ENCODE results near the gene FBXW4.

FBXW4 gene

DNA sequence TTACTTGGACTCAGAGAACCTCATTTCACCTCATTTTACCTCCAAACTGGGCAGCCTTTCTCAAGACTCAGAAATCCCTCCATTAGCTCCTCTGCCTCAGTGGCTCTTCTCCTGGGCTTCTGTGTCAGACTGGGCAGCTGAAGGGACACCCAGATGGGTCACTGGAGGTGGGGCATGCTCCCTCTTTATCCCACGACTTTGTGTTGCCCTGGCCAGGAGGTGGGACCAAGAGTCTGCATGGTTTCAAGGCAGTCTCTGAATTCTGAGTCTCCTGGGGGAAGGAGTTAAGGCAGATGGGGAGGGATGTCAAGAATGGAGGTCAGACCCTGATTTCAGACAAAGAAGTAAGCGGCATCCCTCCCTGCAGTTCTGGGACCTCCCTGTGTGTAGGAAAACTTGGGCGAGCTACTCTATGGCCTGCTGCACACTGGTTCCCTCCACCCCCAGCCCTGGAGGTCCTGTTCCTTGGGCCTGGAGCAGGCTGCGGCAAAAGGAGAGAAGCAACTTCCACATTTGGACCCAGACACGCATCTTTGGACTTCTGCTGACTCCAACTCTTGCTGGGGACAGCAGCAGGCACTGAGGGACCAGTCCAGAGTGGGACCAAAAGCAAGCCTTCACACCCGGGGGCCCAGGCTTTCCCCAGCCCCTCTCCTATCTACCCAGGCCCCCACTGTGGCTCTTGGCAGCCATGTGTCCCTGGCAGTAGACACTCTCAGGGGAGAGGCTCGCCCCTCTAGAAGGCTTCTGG is 117.7 kb downstream of the FBXW4 start:
- TF ChIP-seq, protein P1, sequence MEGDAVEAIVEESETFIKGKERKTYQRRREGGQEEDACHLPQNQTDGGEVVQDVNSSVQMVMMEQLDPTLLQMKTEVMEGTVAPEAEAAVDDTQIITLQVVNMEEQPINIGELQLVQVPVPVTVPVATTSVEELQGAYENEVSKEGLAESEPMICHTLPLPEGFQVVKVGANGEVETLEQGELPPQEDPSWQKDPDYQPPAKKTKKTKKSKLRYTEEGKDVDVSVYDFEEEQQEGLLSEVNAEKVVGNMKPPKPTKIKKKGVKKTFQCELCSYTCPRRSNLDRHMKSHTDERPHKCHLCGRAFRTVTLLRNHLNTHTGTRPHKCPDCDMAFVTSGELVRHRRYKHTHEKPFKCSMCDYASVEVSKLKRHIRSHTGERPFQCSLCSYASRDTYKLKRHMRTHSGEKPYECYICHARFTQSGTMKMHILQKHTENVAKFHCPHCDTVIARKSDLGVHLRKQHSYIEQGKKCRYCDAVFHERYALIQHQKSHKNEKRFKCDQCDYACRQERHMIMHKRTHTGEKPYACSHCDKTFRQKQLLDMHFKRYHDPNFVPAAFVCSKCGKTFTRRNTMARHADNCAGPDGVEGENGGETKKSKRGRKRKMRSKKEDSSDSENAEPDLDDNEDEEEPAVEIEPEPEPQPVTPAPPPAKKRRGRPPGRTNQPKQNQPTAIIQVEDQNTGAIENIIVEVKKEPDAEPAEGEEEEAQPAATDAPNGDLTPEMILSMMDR (IDR thresholded peaks at IDR 0.05; ENCODE audit: low read depth, low read length), result no peak
- Histone ChIP-seq H3K4me1 (no peaks in the 10 kb centered on the region), H3K4me3 (ENCODE audit: low read depth, low read length) (no peak overlapping the region), H3K36me3 (no peaks in the 10 kb centered on the region), H3K9me3 (peaks cover 5% of the 10 kb centered on the region; the same call in 1 of the 2 replicates), H3K27me3 (no peaks in the 10 kb centered on the region)
- no peak for DNase-seq

DNA sequence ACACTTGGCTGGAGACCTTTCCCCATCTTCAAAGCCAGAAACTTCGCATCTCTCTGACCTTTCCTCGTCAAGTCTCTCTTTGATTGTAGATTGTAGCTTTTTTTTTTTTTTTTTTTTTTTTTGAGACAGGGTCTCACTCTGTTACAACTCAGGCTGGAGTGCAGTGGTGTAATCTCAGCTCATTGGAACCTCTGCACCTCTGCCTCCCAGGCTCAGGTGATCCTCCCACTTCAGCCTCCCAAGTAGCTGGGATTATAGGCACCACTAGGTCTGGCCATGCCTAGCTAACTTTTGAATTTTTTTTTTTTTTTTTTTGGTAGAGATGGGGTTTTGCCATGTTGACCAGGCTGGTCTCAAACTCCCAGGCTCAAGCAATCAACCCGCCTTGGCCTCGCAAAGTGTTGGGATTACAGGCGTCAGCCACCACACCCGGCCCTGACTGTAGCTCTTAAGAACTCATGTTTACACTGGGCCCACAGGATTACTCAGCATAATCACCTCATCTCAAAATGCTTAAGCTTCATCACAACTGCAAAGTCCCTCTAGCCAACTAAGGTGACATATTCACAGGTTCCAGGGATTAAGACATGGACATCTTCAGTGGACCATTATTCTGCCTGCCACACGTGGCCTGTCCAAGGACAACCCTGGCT is 118.6 kb downstream of the FBXW4 start:
- TF ChIP-seq, protein P1 (IDR thresholded peaks at IDR 0.05; ENCODE audit: low read depth, low read length), result no peak
- H3K36me3 ChIP-seq, result no peaks in the 10 kb centered on the region
- no peak overlapping the region for H3K4me3 ChIP-seq (ENCODE audit: low read depth, low read length)
- H3K4me1 ChIP-seq, result no peaks in the 10 kb centered on the region
- H3K27me3 ChIP-seq, result no peaks in the 10 kb centered on the region
- H3K9me3 ChIP-seq, result peaks cover 5% of the 10 kb centered on the region; the same call in 1 of the 2 replicates
- DNase-seq, result no peak

- H3K36me3 ChIP-seq, result no peaks in the 10 kb centered on the region
- peaks cover 5% of the 10 kb centered on the region; the same call in 1 of the 2 replicates for H3K9me3 ChIP-seq
- DNase-seq, result no peak
- TF ChIP-seq, protein P1 (IDR thresholded peaks at IDR 0.05; ENCODE audit: low read depth, low read length), result no peak
- H3K4me3 ChIP-seq (ENCODE audit: low read depth, low read length), result no peak overlapping the region
- H3K27me3 ChIP-seq, result no peaks in the 10 kb centered on the region
- H3K4me1 ChIP-seq, result no peaks in the 10 kb centered on the region
These were observed 119.3 kb downstream of the FBXW4 start for GRCh38 chr10:101575580-101576210.

- Histone ChIP-seq H3K36me3 (no peaks in the 10 kb centered on the region), H3K4me1 (no peaks in the 10 kb centered on the region), H3K9me3 (peaks cover 5% of the 10 kb centered on the region; the same call in 1 of the 2 replicates), H3K4me3 (ENCODE audit: low read depth, low read length) (no peak overlapping the region), H3K27me3 (no peaks in the 10 kb centered on the region)
- no peak for DNase-seq
- TF ChIP-seq, protein P1 (IDR thresholded peaks at IDR 0.05; ENCODE audit: low read depth, low read length), result no peak
These were observed 119.9 kb downstream of the FBXW4 start for GRCh38 chr10:101575091-101575490.

GRCh38 chr10:101573885-101574753 is 120.9 kb downstream of the FBXW4 start:
- no peak for DNase-seq
- TF ChIP-seq, protein P1 (IDR thresholded peaks at IDR 0.05; ENCODE audit: low read depth, low read length), result no peak
- Histone ChIP-seq H3K9me3 (peaks cover 5% of the 10 kb centered on the region; the same call in 1 of the 2 replicates), H3K36me3 (no peaks in the 10 kb centered on the region), H3K4me3 (ENCODE audit: low read depth, low read length) (no peak overlapping the region), H3K4me1 (no peaks in the 10 kb centered on the region), H3K27me3 (peaks cover 5% of the 10 kb centered on the region)
